GM19239 (cell line): Measurements from ENCODE around the gene COPS8.
A peak's percentile ranks its signal among the peaks of the same experiment; 100 is the strongest.

Experiments used
- DNase-seq: peaks from one replicate; pipeline ENCODE4 v3.0.0; 2011; ENCODE audit warnings: low spot score; ENCODE audit not compliant: insufficient read length
- FAIRE-seq: peaks from 2 replicates; lab custom pipeline; 2011; peaks lifted over from hg19 to GRCh38; lab: Jason Lieb, UNC

COPS8 gene

GRCh38 chr2:237128845-237129592, 43.3 kb downstream of the COPS8 start:
- FAIRE-seq (no peak), DNase-seq (no peak)

- DNase-seq (no peak), FAIRE-seq (no peak)
Measured at GRCh38 chr2:237129625-237130263, 44.1 kb downstream of the COPS8 start.

- FAIRE-seq (no peak), DNase-seq (no peak)
Measured at GRCh38 chr2:237130562-237131421, 45.1 kb downstream of the COPS8 start.

GRCh38 chr2:237131749-237132533, 46.3 kb downstream of the COPS8 start:
- no peak for DNase-seq
- no peak for FAIRE-seq

GRCh38 chr2:237132799-237133198, 47.1 kb downstream of the COPS8 start:
- DNase-seq (peak; percentile 31), FAIRE-seq (peak; percentile 63)

GRCh38 chr2:237134321-237135230, 48.9 kb downstream of the COPS8 start:
- FAIRE-seq, result no peak
- DNase-seq, result no peak

GRCh38 chr2:237136824-237137223, 51.1 kb downstream of the COPS8 start:
- no peak for DNase-seq
- FAIRE-seq, result no peak

- FAIRE-seq, result no peak
Measured at GRCh38 chr2:237137626-237138323, 52.1 kb downstream of the COPS8 start.

GRCh38 chr2:237139123-237139675, 53.5 kb downstream of the COPS8 start:
- no peak for DNase-seq
- FAIRE-seq, result no peak

More at GRCh38 chr2:237137626-237138323, 52.1 kb downstream of the COPS8 start:
- no peak for DNase-seq

- DNase-seq, result no peak
Measured at GRCh38 chr2:237140689-237141285, 55.1 kb downstream of the COPS8 start.

GRCh38 chr2:237141571-237142051, 55.9 kb downstream of the COPS8 start:
- FAIRE-seq, result no peak
- DNase-seq, result no peak

More at GRCh38 chr2:237140689-237141285, 55.1 kb downstream of the COPS8 start:
- FAIRE-seq, result no peak

GRCh38 chr2:237143118-237143517, 57.4 kb downstream of the COPS8 start:
- DNase-seq (no peak), FAIRE-seq (no peak)

GRCh38 chr2:237143676-237144440, 58.2 kb downstream of the COPS8 start:
- no peak for FAIRE-seq
- no peak for DNase-seq

GRCh38 chr2:237144516-237144915, 58.8 kb downstream of the COPS8 start:
- DNase-seq (no peak), FAIRE-seq (no peak)

- FAIRE-seq, result no peak
Measured at GRCh38 chr2:237147317-237147716, 61.6 kb downstream of the COPS8 start.

GRCh38 chr2:237148624-237149023, 62.9 kb downstream of the COPS8 start:
- no peak for FAIRE-seq
- DNase-seq, result no peak

More at GRCh38 chr2:237147317-237147716, 61.6 kb downstream of the COPS8 start:
- no peak for DNase-seq

- DNase-seq (no peak), FAIRE-seq (no peak)
Measured at GRCh38 chr2:237149425-237149824, 63.7 kb downstream of the COPS8 start.
